HepG2 (cell line): ENCODE results near the gene TRIO.

Experiments used
- CTCF ChIP-seq: sonication (generic); formaldehyde crosslinking; IDR thresholded peaks from 2 replicates; pipeline ENCODE4 v1.5.0; 2020; ENCODE audit warnings: mild to moderate bottlenecking, missing genetic modification reagents, moderate library complexity
- FOXP1 ChIP-seq, 2 experiments: fragments of 450-650 bp in 1 of 2; IDR thresholded peaks; 2 replicates each; pipeline ENCODE4 v1.6.1; 2017 to 2018; ENCODE audit warnings: antibody characterized with exemption in 1 of 2
- MLX ChIP-seq: IDR thresholded peaks from 2 replicates; pipeline ENCODE4 v1.6.1; 2016
- SNRNP70 ChIP-seq: fragments of 200-400 bp; formaldehyde crosslinking; IDR thresholded peaks from 2 replicates; pipeline ENCODE4 v1.6.1; 2017; ENCODE audit warnings: mild to moderate bottlenecking, low read depth, low read length, moderate library complexity
- ZNF407 ChIP-seq: sonication (generic); formaldehyde crosslinking; IDR thresholded peaks from one replicate; pipeline ENCODE4 v1.5.1; 2020; ENCODE audit warnings: mild to moderate bottlenecking, missing genetic modification reagents; ENCODE audit errors: not compliant biosample characterization

- no peak for TF ChIP-seq CTCF
- TF ChIP-seq MLX: no peak
- no peak for TF ChIP-seq ZNF407
- TF ChIP-seq FOXP1 (IDR thresholded peaks at IDR 0.05): no peak
- no peak for TF ChIP-seq FOXP1 (CRISPR knock-in tag; IDR thresholded peaks at IDR 0.05)
- no peak for TF ChIP-seq SNRNP70
Observed at GRCh38 chr5:14148483-14148882, 5.3 kb downstream of the TRIO start.
